OCI-LY1 (cell line): ENCODE data around the gene MTPN.

ENCODE experiments used
- CTCF ChIP-seq: fragments of 200-600 bp; sonication (generic), shearing (Covaris generic); IDR thresholded peaks from 2 replicates; pipeline ENCODE4 v1.5.1; 2017; ENCODE audit warnings: mild to moderate bottlenecking, antibody characterized with exemption, low read length, moderate library complexity, mixed read lengths
- EZH2 ChIP-seq: fragments of 200-600 bp; sonication (generic), shearing (Covaris generic); IDR thresholded peaks from 2 replicates; pipeline ENCODE4 v1.8.0; 2017; ENCODE audit warnings: borderline replicate concordance, mixed run types, mild to moderate bottlenecking, antibody characterized with exemption, low read length, moderate library complexity, mixed read lengths

GRCh38 chr7:135905355-135905754, 71.8 kb downstream of the MTPN start:
- no peak for TF ChIP-seq CTCF
- TF ChIP-seq EZH2 = no peak
